ENCODE results near the gene RDH16. TPM values are rescaled to one million over a fixed set of nuclear protein-coding genes. Genes with fewer than 3 reads are reported as not detected.
"Not testable (repeated sequence)": the region's sequence is repeated elsewhere in the genome, so short reads cannot be mapped to it uniquely, and the experiment has no call there.

RDH16 gene
- total RNA-seq, 3 donors from 2014 or later (not counting 1 experiment from before 2014, with no cell fraction given), result 1.3 to 2.3 (median 1.6) TPM

GRCh38 chr12:56927281-56927680, 30.1 kb downstream of the RDH16 start:
- Mint-ChIP-seq H3K36me3 (no peaks in the 10 kb centered on the region), H3K27ac (no peak overlapping the region), H3K4me1 (no peaks in the 10 kb centered on the region), H3K4me3 (no peak overlapping the region), H3K9me3 (no peaks in the 10 kb centered on the region), H3K27me3 (ENCODE audit: low read depth in 2 of 2) (peaks cover 9 to 17% of the 10 kb centered on the region in 2 donors)
- peaks cover 2% of the 10 kb centered on the region for H3K27me3 ChIP-seq (ENCODE audit: control insufficient read depth, insufficient read depth, low read length)
- no peak overlapping the region for H3K27ac ChIP-seq (ENCODE audit: low read length)
- H3K4me3 ChIP-seq (ENCODE audit: low read length), result no peak overlapping the region
- no peak for DNase-seq
- ATAC-seq, result no peak
- H3K36me3 ChIP-seq (ENCODE audit: control insufficient read depth, insufficient read depth, low read length), result no peaks in the 10 kb centered on the region
- H3K9me3 ChIP-seq (ENCODE audit: control insufficient read depth, insufficient read depth, low read length), result no peaks in the 10 kb centered on the region
- intact Hi-C loops (cut with micrococcal nuclease), result no loop called here
- peaks cover 4% of the 10 kb centered on the region for H3K4me1 ChIP-seq (ENCODE audit: control insufficient read depth, insufficient read depth, low read length)
- WGBS (ENCODE audit: insufficient coverage), result 100% methylated on average over 1 of the region's 4 CpGs
- TF ChIP-seq CTCF (IDR thresholded peaks at IDR 0.05), result no peak

DNA sequence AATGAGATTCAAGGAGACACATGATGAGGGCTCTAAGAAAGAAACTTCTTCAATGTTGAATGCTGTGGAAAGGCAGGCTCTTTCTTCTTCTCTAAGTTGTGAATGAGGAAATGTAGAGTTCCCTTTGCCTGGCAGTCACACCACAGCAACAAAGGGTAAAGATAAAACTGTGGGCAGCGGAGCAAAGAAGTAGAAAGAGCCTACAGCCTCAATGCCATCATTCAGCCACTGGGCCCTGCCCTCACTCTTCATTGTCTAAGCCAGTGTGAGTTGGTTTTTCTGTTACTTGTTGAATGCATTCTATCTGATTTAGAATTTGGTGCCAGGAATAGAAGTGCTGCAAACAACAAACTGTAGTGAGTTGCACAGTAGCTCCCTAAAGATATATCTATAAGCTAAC, 35.4 kb downstream of the RDH16 start:
- H3K4me3 ChIP-seq (ENCODE audit: low read length), result no peak overlapping the region
- Mint-ChIP-seq H3K27me3 (ENCODE audit: low read depth in 2 of 2) (peaks cover 5 to 26% of the 10 kb centered on the region in 2 donors), H3K36me3 (peaks cover 9% of the 10 kb centered on the region), H3K4me3 (no peak overlapping the region), H3K4me1 (no peaks in the 10 kb centered on the region), H3K9me3 (peaks cover 0 to 5% of the 10 kb centered on the region in 2 donors), H3K27ac (no peak overlapping the region)
- 67% methylated on average over 1 of the region's 1 CpG for WGBS (ENCODE audit: insufficient coverage)
- H3K27ac ChIP-seq (ENCODE audit: low read length), result no peak overlapping the region
- no peaks in the 10 kb centered on the region for H3K9me3 ChIP-seq (ENCODE audit: control insufficient read depth, insufficient read depth, low read length)
- no peak for ATAC-seq
- no peaks in the 10 kb centered on the region for H3K36me3 ChIP-seq (ENCODE audit: control insufficient read depth, insufficient read depth, low read length)
- DNase-seq, result no peak
- intact Hi-C loops (cut with micrococcal nuclease), result no loop called here
- peaks cover 2% of the 10 kb centered on the region for H3K27me3 ChIP-seq (ENCODE audit: control insufficient read depth, insufficient read depth, low read length)
- no peaks in the 10 kb centered on the region for H3K4me1 ChIP-seq (ENCODE audit: control insufficient read depth, insufficient read depth, low read length)
- no peak for TF ChIP-seq CTCF (IDR thresholded peaks at IDR 0.05)

DNA sequence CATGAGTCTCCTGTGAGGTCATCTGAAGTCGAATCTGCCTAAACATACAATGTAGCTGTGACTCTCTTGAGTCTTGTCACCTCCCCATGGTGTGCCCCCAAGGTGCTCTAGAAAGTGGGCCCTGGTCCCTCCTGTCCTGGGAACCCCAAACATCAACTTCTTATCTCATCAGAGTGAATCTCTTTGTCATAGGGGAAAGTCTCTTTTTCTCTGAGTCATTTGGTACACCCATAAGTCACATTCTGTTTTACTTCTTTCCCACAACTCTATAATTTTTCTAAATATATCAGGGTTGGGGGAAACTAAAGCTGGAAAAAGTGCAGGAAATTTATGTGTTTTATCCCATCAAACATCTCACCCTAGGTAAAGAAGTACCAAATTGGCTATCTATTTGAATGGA, 36.1 kb downstream of the RDH16 start:
- intact Hi-C loops (cut with micrococcal nuclease), result no loop called here
- WGBS (ENCODE audit: insufficient coverage), result 83% methylated on average over 1 of the region's 1 CpG

GRCh38 chr12:56918139-56918538, 39.3 kb downstream of the RDH16 start:
- intact Hi-C loops (cut with micrococcal nuclease); H3K4me1 Mint-ChIP-seq; H3K27ac ChIP-seq (ENCODE audit: low read length); H3K4me3 ChIP-seq (ENCODE audit: low read length); H3K36me3 ChIP-seq (ENCODE audit: control insufficient read depth, insufficient read depth, low read length); H3K4me3 Mint-ChIP-seq; ATAC-seq; H3K4me1 ChIP-seq (ENCODE audit: control insufficient read depth, insufficient read depth, low read length); H3K9me3 Mint-ChIP-seq; DNase-seq; H3K36me3 Mint-ChIP-seq; H3K27me3 ChIP-seq (ENCODE audit: control insufficient read depth, insufficient read depth, low read length); H3K27ac Mint-ChIP-seq; H3K9me3 ChIP-seq (ENCODE audit: control insufficient read depth, insufficient read depth, low read length): not testable (repeated sequence)
- WGBS (ENCODE audit: insufficient coverage), result 96% methylated on average over 3 of the region's 3 CpGs
- H3K27me3 Mint-ChIP-seq (ENCODE audit: low read depth in 2 of 2), result peaks cover 13 to 38% of the 10 kb centered on the region in 2 donors

More for the DNA sequence above, 36.1 kb downstream of the RDH16 start:
- no peak for TF ChIP-seq CTCF (IDR thresholded peaks at IDR 0.05)
- H3K27me3 Mint-ChIP-seq (ENCODE audit: low read depth in 2 of 2), result peaks cover 8 to 30% of the 10 kb centered on the region in 2 donors
- H3K27ac Mint-ChIP-seq, result no peak overlapping the region
- H3K4me3 Mint-ChIP-seq, result no peak overlapping the region
- Histone ChIP-seq H3K4me3 (ENCODE audit: low read length) (no peak overlapping the region), H3K36me3 (ENCODE audit: control insufficient read depth, insufficient read depth, low read length) (no peaks in the 10 kb centered on the region), H3K27me3 (ENCODE audit: control insufficient read depth, insufficient read depth, low read length) (peaks cover 2% of the 10 kb centered on the region), H3K4me1 (ENCODE audit: control insufficient read depth, insufficient read depth, low read length) (no peaks in the 10 kb centered on the region), H3K9me3 (ENCODE audit: control insufficient read depth, insufficient read depth, low read length) (no peaks in the 10 kb centered on the region), H3K27ac (ENCODE audit: low read length) (no peak overlapping the region)
- H3K36me3 Mint-ChIP-seq, result peaks cover 9% of the 10 kb centered on the region
- H3K9me3 Mint-ChIP-seq, result peaks cover 0 to 5% of the 10 kb centered on the region in 2 donors
- ATAC-seq (no peak), DNase-seq (no peak)
- no peaks in the 10 kb centered on the region for H3K4me1 Mint-ChIP-seq
